Endothelial cell (in vitro differentiated cells): Measurements from ENCODE around the gene RPL10A. TPM values are rescaled to one million over a fixed set of nuclear protein-coding genes. Genes with fewer than 3 reads are reported as not detected.

Experiments used
- microRNA-seq: library from miRNA; unstranded; fragments of <30 nt; microRNA quantifications from one replicate; pipeline ENCODE4, GENCODE V29; 2020; ENCODE audit not compliant: unreplicated experiment
- total RNA-seq: library from RNA; stranded (reverse); fragmentation: NEBNext Ultra II Directional; extraction: Animal tissue kit (Norgen Biotek cat#: 25700); gene quantifications from one replicate; pipeline ENCODE4 v1.2.1, GENCODE V29; 2021; ENCODE audit not compliant: unreplicated experiment

The RPL10A gene
- total RNA-seq, 1 donor from 2014 or later: 1,320 TPM

Small RNA genes lying within 50 kb of the gene (microRNA-seq; reads per million reads assigned to microRNA genes)
- gene MIR7111: 3.2 reads per million, percentile 39 among the genes with 10 or more reads in this experiment

Other genes with a start within 250 kb of the RPL10A start
- 26.4 TPM for gene ZNF76, start 208.7 kb upstream of the RPL10A start, total RNA-seq
- 24.0 TPM for gene DEF6, start 170.6 kb upstream of the RPL10A start, total RNA-seq
- gene PPARD, start 125.8 kb upstream of the RPL10A start, total RNA-seq: 38.7 TPM
- 21.8 TPM for gene FANCE, start 16.1 kb upstream of the RPL10A start, total RNA-seq
- 6.3 TPM for gene TEAD3, start 28.7 kb downstream of the RPL10A start, total RNA-seq
- not detected for gene TULP1, start 44.5 kb downstream of the RPL10A start, total RNA-seq
- gene FKBP5, start 220.5 kb downstream of the RPL10A start, total RNA-seq: 7.2 TPM